HG02588 (cell line): ENCODE data around the gene ZSCAN22.

Source experiments
- ATAC-seq: cut with Tn5 transposase; IDR thresholded peaks from one replicate; pipeline ENCODE4 v1.9.1; 2021; ENCODE audit warnings: mild to moderate bottlenecking, moderate library complexity; ENCODE audit not compliant: unreplicated experiment

The ZSCAN22 gene

GRCh38 chr19:58350871-58351557 lies 24.2 kb downstream of the ZSCAN22 start:
- ATAC-seq: no peak

GRCh38 chr19:58351558-58351878 lies 24.7 kb downstream of the ZSCAN22 start:
- no peak for ATAC-seq

GRCh38 chr19:58351990-58352755 lies 25.4 kb downstream of the ZSCAN22 start:
- no peak for ATAC-seq

GRCh38 chr19:58352760-58353671 lies 26.2 kb downstream of the ZSCAN22 start, which contains the start of gene A1BG:
Gene A1BG, minus strand, starts transcription at chr19:58353492. Its CDS starts 55 bp downstream, at chr19:58353437.
- no peak for ATAC-seq

- no peak for ATAC-seq
Measured at GRCh38 chr19:58353717-58354477, 27.1 kb downstream of the ZSCAN22 start.

GRCh38 chr19:58354478-58355030 lies 27.8 kb downstream of the ZSCAN22 start:
- ATAC-seq: no peak

GRCh38 chr19:58355215-58355796 lies 28.5 kb downstream of the ZSCAN22 start:
- no peak for ATAC-seq

- ATAC-seq: no peak
Measured at GRCh38 chr19:58355908-58356765, 29.3 kb downstream of the ZSCAN22 start.

GRCh38 chr19:58356766-58357480 lies 30.1 kb downstream of the ZSCAN22 start:
- no peak for ATAC-seq

- no peak for ATAC-seq
Measured at GRCh38 chr19:58357481-58358145, 30.8 kb downstream of the ZSCAN22 start.

GRCh38 chr19:58361900-58362271 lies 35.1 kb downstream of the ZSCAN22 start:
- ATAC-seq: peak; percentile 2

- ATAC-seq: peak; percentile 85
Measured at GRCh38 chr19:58362272-58362994, 35.6 kb downstream of the ZSCAN22 start, which contains the start of gene ZNF497. Gene ZNF497, minus strand, starts transcription at chr19:58362751. Its CDS starts 5,116 bp downstream, at chr19:58357635.

GRCh38 chr19:58364146-58364545 lies 37.4 kb downstream of the ZSCAN22 start:
- no peak for ATAC-seq

GRCh38 chr19:58366585-58367430 lies 40.0 kb downstream of the ZSCAN22 start:
- ATAC-seq: no peak

GRCh38 chr19:58367698-58368454 lies 41.1 kb downstream of the ZSCAN22 start:
- no peak for ATAC-seq
